Esophagus muscularis mucosa (tissue), 3 donors: ENCODE results near the gene STARD8.

Experiments
- POLR2AphosphoS5 ChIP-seq, 2 donors: sonication (generic); formaldehyde crosslinking; IDR thresholded peaks; one replicate each; pipeline ENCODE4 v1.6.1; 2017; ENCODE audit warnings: antibody characterized with exemption in 2 of 2
- TF ChIP-seq, protein P1 (sequence below), 3 experiments: fragments of 200-600 bp in 2 of 3; fragments of 450-650 bp in 1 of 3; sonication (generic) in 2 of 3; IDR thresholded peaks; one replicate each; pipeline ENCODE4 v1.5.1; 2017 to 2019; ENCODE audit warnings: antibody characterized with exemption in 3 of 3, mild to moderate bottlenecking in 2 of 3, moderate library complexity in 1 of 3

DNA sequence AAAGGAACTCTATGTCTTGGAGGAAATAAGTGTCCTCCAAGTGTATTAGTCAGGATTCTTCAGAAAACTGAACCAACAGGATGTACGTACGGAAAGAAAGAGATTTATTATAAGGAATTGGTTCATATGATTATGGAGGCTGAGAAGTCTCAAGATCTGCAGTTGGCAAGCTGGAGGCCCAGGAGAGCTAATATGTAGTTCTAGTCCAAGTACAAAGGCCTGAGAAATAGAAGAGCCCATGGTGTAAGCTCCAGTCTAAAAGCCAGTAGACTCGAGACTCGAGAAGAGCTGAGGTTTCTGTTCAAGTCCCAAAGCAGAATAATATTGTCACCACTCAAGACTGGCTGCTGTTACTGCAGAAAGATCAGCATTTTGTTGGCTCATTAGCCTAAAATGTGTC is 116.0 kb downstream of the STARD8 start:
- TF ChIP-seq POLR2AphosphoS5 (IDR thresholded peaks at IDR 0.05), result no peak
- TF ChIP-seq, protein P1, sequence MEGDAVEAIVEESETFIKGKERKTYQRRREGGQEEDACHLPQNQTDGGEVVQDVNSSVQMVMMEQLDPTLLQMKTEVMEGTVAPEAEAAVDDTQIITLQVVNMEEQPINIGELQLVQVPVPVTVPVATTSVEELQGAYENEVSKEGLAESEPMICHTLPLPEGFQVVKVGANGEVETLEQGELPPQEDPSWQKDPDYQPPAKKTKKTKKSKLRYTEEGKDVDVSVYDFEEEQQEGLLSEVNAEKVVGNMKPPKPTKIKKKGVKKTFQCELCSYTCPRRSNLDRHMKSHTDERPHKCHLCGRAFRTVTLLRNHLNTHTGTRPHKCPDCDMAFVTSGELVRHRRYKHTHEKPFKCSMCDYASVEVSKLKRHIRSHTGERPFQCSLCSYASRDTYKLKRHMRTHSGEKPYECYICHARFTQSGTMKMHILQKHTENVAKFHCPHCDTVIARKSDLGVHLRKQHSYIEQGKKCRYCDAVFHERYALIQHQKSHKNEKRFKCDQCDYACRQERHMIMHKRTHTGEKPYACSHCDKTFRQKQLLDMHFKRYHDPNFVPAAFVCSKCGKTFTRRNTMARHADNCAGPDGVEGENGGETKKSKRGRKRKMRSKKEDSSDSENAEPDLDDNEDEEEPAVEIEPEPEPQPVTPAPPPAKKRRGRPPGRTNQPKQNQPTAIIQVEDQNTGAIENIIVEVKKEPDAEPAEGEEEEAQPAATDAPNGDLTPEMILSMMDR (IDR thresholded peaks at IDR 0.05), result no peak
